Stimulated activated effector memory CD8-positive, alpha-beta T cell treated with anti-CD3 and anti-CD28 coated beads, Interleukin-12 subunit alpha, Interleukin-12 subunit beta, amount 100 ng/mL, for 72 hours (primary cell): ENCODE measurements around the gene HJV.

Experiments
- ATAC-seq: fragments of 150-1000 bp; cut with Tn5 transposase; 2 replicates; pipeline ENCODE4 v1.10.0; 2021
- DNase-seq, 2 donors: peaks; one replicate each; pipeline ENCODE4 v3.0.0; 2021 to 2022; ENCODE audit warnings: low spot score in 2 of 2
- H3K27ac Mint-ChIP-seq: one replicate; pipeline ENCODE4 v1.8.0; 2022; ENCODE audit warnings: mild to moderate bottlenecking, mixed read lengths
- H3K36me3 Mint-ChIP-seq: one replicate; pipeline ENCODE4 v1.8.0; 2022; ENCODE audit warnings: mild to moderate bottlenecking, mixed read lengths
- H3K4me1 Mint-ChIP-seq: one replicate; pipeline ENCODE4 v1.8.0; 2022; ENCODE audit warnings: mixed read lengths
- H3K4me3 Mint-ChIP-seq: one replicate; pipeline ENCODE4 v1.8.0; 2022; ENCODE audit warnings: mild to moderate bottlenecking, mixed read lengths
- H3K9me3 Mint-ChIP-seq: one replicate; pipeline ENCODE4 v1.8.0; 2022; ENCODE audit warnings: mixed read lengths

Gene HJV

DNA sequence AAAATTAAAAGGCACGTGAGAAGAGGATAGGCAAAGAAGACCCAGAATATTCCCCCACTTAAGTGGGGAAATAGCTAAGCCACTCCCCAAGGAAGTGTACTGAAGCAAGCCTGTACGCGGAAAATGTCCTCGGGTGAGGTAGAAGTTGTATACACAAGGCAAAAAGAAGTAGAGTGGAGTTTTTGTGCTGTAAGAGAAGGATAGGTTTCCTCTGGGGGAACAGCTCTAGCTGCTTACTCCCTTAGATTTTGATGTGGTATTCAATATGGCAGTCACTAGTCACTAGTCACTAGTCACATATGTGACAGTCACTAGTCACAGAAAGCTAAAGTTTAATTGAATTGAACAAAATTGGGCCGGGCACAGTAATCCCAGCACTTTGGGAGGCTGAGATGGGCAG lies 32.8 kb downstream of the HJV start:
- H3K36me3 Mint-ChIP-seq = peaks cover 28% of the 10 kb centered on the region
- peak overlapping the region; percentile 71 for H3K27ac Mint-ChIP-seq
- H3K4me1 Mint-ChIP-seq = peaks cover 62% of the 10 kb centered on the region
- peaks cover 3% of the 10 kb centered on the region for H3K9me3 Mint-ChIP-seq
- DNase-seq (no peak), ATAC-seq (no peak)
- H3K4me3 Mint-ChIP-seq = no peak overlapping the region

DNA sequence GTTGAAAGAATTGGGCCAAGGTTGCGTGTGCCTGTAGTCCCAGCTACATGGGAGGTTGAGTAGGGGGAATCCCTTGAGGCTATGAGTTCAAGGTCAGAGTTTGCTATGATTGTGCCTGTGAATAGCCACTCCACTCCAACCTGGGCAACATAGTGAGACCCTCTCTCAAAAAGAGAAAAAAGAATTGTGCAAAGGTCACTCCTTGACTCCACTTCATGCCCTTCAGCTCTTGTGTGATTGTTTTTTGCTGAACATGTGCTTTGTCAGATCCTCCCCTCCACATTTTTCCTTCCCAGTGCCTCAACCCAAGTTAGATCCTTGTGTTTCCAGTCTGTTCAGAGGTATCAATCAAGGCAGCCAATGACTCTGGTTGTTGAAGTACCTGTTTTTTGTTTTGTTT lies 33.6 kb downstream of the HJV start:
- no peak for DNase-seq
- no peak for ATAC-seq
- H3K4me1 Mint-ChIP-seq = peaks cover 62% of the 10 kb centered on the region
- H3K36me3 Mint-ChIP-seq = peaks cover 20% of the 10 kb centered on the region
- H3K9me3 Mint-ChIP-seq = peaks cover 3% of the 10 kb centered on the region
- H3K27ac Mint-ChIP-seq = peak overlapping the region; percentile 71
- no peak overlapping the region for H3K4me3 Mint-ChIP-seq

DNA sequence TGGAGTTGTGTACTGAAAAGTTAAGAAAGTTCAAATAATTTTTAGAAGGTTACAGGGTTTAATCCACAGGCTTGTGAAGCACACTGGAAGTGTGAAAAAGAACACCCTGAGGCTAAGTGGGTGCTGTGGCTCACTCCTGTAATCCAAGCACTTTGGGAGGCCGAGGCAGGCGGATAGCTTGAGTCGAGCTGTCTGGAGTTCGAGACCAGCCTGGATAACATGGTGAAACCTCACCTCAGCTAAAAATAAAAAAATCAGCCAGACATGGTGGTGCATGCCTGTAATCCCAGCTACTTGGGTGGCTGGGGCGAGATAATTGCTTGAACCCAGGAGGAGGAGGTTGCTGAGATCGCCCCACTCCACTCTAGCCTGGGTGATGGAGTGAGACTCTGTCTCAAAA lies 35.0 kb downstream of the HJV start:
- DNase-seq (no peak), ATAC-seq (no peak)
- Mint-ChIP-seq H3K36me3 (peaks cover 6% of the 10 kb centered on the region), H3K4me1 (peaks cover 62% of the 10 kb centered on the region), H3K9me3 (peaks cover 3% of the 10 kb centered on the region), H3K4me3 (no peak overlapping the region), H3K27ac (no peak overlapping the region)

DNA sequence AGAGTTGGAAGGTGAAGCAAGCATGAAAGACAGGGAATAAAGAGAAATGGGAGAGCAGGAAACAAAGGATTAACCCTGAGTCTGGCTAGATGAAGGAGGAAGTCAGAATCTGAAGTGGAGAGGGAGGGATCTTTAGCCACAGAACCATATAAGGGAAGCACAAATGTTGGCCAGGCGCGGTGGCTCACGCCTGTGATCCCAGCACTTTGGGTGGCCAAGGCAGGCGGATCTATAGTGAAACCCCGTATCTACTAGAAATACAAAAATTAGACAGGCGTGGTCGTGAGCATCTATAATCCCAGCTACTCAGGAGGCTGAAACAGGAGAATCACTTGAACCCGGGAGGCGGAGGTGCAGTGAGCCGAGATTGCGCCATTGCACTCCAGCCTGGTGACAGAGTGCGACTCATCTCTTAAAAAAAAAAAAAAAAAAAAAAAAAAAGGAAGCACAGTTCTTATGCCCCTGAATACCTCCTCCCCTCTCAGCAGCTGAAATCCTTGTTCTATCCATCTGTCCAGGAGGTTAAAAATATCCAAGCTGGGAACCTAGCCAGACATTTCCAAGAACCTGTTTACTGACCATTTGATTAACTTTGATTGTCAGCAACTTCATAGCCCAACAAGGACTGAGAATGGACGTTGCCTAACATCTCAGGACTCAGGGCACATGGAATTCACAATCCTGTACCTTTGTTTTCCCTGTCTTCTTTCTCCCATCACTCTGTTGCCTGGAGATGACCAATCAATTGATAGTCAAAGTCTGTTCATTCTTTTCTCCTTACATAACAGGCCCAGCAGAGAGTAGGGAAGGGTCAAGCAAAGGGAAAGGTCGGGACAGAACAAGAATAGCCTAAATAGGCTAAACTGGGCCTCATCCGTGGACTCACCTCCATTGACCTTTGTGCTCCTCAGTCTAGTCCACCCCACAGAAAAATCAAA lies 35.8 kb downstream of the HJV start:
- DNase-seq (no peak), ATAC-seq (no peak)
- H3K9me3 Mint-ChIP-seq = peaks cover 3% of the 10 kb centered on the region
- no peak overlapping the region for H3K27ac Mint-ChIP-seq
- peak overlapping the region; percentile 49 for H3K4me3 Mint-ChIP-seq
- no peaks in the 10 kb centered on the region for H3K36me3 Mint-ChIP-seq
- peaks cover 61% of the 10 kb centered on the region for H3K4me1 Mint-ChIP-seq

DNA sequence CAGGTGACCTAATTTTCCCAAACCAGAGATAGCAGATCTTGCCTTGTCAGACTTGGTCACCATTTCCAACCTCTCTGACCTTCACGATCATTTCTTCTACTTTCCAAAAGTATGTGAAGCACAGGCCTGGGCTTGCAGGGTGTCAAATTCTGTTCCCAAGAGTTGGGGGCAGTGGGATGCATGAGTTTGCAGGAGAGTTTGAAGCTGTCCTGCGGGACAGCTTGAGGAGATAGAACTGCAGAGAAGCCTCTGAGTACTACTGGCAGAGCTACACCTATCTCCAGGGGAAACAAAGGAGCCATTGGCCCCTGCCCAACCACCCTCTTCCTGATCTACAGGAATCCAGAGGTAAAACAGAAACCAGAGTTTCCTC lies 36.4 kb downstream of the HJV start:
- DNase-seq (no peak), ATAC-seq (no peak)
- Mint-ChIP-seq H3K9me3 (peaks cover 3% of the 10 kb centered on the region), H3K36me3 (no peaks in the 10 kb centered on the region), H3K27ac (no peak overlapping the region), H3K4me1 (peaks cover 61% of the 10 kb centered on the region), H3K4me3 (peak overlapping the region; percentile 49)

DNA sequence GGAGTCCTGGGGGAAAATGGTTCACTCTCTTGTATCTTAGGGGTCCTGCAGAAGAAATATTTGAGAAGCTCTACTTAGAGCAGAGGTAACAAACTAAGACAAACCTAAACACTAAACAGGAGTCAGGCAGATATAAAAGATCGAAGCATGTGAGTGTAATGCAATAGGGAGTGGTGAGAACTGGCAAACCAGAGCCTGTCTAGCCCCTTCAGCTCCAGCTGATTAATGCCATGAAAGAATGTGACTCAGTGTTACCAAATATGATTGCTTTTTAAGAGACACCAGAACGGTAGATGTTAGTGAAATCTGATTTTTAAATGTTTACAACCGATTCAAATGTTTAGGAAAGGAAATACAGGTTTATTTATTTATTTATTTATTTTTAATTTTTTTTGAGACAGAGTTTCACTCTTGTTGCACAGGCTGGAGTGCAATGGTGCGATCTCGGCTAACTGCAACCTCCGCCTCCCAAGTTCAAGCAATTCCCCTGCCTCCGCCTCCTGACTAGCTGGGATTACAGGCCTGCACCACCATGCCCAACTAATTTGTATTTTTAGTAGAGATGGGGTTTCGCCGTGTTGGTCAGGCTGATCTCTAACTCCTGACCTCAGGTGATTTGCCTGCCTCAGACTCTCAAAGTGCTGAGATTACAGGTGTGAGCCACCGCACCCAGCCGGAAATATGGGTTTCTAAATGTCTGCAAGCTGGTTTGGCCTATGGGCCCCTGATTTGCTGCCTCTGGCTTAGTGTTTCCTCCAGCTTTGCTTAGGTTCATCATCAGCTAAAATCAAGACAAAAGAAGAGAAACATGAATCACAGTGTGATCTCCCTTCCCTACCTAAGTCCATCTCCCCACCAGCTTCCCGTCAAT lies 37.3 kb downstream of the HJV start:
- Mint-ChIP-seq H3K4me1 (peaks cover 61% of the 10 kb centered on the region), H3K27ac (no peak overlapping the region), H3K9me3 (peaks cover 3% of the 10 kb centered on the region), H3K4me3 (peak overlapping the region; percentile 49), H3K36me3 (no peaks in the 10 kb centered on the region)
- no peak for DNase-seq
- ATAC-seq = peak; percentile 52

DNA sequence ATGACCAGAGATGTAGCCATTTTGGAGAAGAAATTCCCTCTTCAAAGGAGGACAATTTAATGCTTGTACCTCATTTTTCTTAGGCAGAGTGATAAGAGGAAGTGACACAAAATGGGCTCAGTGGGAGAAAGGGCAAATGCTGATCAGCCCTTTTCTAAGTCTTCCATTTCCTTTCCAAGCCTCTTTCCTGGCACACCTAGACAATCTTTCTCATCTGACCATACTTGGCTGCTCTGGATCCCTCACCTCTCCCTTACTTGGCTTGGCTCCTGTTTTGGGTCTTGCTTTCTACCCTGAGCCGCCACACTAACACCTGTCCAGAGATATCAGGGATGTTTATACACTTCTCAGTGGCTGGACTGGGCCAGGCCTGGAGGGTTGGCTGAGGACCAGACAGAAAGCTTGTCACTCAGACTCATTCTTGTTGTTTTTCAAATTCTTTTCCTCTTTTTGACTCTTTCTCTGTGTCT lies 38.3 kb downstream of the HJV start:
- no peaks in the 10 kb centered on the region for H3K36me3 Mint-ChIP-seq
- no peak overlapping the region for H3K27ac Mint-ChIP-seq
- H3K9me3 Mint-ChIP-seq = no peaks in the 10 kb centered on the region
- DNase-seq = no peak
- no peak overlapping the region for H3K4me3 Mint-ChIP-seq
- peaks cover 61% of the 10 kb centered on the region for H3K4me1 Mint-ChIP-seq
- ATAC-seq = no peak

DNA sequence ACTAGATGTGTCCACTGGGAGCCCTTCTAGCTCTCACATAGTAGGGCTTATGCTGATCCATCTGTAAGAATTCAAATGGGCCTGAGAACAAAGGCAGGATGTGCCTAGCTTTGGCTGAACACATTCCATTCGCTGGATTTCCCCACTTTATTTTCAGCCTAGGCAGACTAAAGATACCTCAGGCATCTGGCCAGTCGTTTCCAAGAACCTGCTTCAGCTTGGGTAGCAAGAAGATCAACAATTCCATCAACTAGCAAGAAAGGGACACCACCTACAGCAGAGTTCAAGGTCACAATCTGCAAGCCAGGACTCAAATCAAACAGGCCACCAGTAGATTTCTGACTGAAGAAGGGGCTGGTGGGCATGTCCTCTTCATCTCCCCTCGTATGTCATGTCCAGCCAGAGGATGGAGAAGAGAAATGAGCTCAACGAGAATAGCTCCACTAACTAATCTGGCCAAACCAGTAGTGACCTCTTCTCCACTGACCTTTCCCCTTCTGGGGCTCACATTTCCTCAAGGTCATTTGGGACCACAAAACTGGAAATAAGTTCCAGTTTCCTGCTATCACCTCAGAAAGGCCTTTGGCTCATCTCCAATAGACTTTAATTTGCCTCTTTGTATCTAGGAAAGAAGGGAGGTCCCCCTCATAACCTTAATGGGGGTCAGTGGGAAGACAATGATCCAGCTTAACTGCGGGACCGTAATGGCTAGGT lies 39.4 kb downstream of the HJV start:
- ATAC-seq = no peak
- no peak for DNase-seq
- Mint-ChIP-seq H3K36me3 (peaks cover 10% of the 10 kb centered on the region), H3K4me3 (no peak overlapping the region), H3K4me1 (peaks cover 53% of the 10 kb centered on the region), H3K9me3 (no peaks in the 10 kb centered on the region), H3K27ac (no peak overlapping the region)

DNA sequence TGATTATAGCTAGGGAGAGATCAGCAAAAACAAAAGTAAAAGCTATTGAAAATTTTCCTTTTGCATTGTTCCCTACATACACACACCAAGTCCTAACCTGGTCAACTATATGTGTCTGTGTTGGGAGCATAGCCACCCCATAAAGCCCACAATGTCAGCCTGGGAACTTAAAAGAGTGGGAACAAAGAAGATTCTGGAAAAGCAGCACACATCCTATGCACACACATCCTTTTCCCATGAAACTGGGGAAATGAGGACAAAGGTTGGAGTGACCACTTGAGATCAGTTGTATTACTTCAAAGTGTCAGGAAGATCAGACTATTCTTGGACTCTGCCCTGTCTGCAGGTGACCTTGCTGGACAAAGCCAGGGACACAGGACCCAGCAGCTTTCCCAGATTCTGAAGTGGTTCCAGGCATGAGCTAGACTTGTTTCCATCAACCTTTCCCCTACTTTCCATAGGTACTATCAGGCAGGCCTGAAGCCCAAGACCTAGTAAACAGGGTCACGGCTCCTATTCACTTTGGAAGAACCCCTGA lies 41.0 kb downstream of the HJV start:
- no peak overlapping the region for H3K27ac Mint-ChIP-seq
- H3K4me1 Mint-ChIP-seq = peaks cover 44% of the 10 kb centered on the region

DNA sequence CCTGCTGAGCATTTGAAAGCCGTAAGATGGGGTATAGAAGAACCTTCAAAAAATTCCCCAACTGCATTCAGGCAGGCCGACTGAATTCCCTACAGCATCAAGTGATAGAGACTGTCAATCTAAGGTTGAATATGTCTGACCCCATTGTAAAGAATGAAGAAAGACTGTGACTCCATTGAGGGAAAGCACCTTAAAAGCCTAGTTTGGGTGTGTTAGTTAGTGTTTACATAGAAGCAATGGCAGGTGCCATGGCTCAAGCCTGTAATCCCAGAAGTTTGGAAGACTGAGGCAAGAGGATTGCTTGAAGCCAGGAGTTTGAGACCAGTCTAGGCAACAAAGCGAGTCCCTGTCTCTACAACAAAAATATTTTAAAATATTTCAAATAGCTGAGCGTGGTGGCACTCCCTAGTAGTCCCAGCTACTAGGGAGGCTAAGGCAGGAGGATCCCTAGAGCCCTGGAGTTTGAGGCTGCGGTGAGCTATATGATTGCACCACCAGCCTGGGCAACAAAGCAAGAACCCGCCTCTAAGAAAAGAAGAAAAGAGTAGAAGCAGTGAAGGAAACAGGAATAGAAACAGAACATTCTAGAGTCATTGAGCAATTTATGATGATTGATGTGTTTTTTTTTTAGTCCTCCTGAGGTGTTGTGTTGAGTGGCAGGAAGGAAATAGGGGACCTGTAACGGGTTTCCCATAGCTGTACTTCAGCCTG lies 41.6 kb downstream of the HJV start:
- Mint-ChIP-seq H3K4me3 (no peak overlapping the region), H3K36me3 (peaks cover 10% of the 10 kb centered on the region), H3K9me3 (no peaks in the 10 kb centered on the region), H3K4me1 (peaks cover 38% of the 10 kb centered on the region), H3K27ac (no peak overlapping the region)
- ATAC-seq (no peak), DNase-seq (no peak)

More for the DNA sequence above, 41.0 kb downstream of the HJV start:
- H3K36me3 Mint-ChIP-seq = peaks cover 10% of the 10 kb centered on the region
- H3K9me3 Mint-ChIP-seq = no peaks in the 10 kb centered on the region
- ATAC-seq (no peak), DNase-seq (no peak)
- no peak overlapping the region for H3K4me3 Mint-ChIP-seq

DNA sequence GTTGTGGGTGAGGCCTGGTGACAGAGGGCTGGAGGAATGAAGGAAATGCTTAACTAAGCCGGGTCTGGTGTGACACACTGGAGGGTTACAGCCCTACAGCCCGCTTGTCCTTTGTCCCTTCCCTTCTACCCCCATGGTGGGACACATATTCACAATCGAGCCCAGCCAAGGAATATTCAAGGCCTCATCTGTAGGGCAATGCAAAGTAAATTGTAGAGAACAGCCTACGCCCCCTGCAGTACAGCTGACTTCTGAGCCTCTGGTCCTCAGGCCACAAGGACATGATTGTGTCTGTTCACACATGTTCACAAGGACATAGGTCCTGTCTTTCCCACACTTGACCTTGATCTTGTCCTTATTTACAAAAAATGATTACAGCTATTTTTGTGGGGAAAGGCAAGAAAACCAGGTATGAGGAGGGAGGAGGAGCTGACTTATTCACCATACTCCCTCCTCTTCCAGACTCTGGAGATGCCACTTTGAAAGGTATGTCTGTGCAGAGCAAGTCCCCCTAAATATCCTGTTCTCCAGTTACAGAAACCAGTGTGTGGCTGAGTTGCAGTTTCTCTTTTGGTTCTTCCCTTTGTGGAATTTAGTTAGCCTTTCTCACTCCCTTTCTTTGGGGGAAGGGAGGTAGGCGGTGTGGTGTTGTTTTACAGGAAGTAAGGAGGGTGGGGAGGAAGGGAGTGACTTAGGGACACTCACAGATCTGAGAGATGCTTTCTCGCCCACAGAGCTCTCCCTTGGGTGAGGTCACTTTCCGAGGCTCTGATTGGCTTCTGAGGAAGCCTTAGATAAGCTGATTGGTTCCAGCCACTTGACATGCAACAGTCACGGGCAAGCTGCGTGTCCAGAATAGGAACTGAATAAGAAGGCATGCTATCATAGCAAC lies 42.4 kb downstream of the HJV start:
- Mint-ChIP-seq H3K4me1 (peaks cover 30% of the 10 kb centered on the region), H3K4me3 (no peak overlapping the region), H3K9me3 (no peaks in the 10 kb centered on the region), H3K36me3 (peaks cover 10% of the 10 kb centered on the region), H3K27ac (no peak overlapping the region)
- peak; percentile 96 for ATAC-seq
- peak; percentile 55 to 89 for DNase-seq

DNA sequence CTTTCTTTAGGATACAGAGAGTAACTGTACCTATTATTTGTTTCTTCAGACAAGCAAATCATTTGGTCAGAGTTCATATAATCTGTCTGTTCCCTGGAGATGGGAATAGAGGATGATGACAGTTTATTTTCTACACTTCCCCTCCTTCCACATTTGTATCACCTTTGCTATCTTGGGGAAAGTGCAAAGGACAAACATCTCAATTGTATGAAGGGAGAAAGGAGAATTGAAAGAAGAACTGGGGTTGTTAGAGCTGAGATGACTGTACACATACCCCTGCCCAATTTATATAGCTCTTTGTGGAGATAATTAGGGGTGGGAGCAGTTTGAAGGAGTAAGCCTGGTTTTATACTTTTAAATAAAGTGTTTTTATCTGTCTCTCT lies 43.1 kb downstream of the HJV start:
- Mint-ChIP-seq H3K4me1 (peaks cover 24% of the 10 kb centered on the region), H3K4me3 (no peak overlapping the region), H3K27ac (no peak overlapping the region), H3K9me3 (no peaks in the 10 kb centered on the region), H3K36me3 (peaks cover 10% of the 10 kb centered on the region)
- no peak for DNase-seq
- ATAC-seq = no peak

DNA sequence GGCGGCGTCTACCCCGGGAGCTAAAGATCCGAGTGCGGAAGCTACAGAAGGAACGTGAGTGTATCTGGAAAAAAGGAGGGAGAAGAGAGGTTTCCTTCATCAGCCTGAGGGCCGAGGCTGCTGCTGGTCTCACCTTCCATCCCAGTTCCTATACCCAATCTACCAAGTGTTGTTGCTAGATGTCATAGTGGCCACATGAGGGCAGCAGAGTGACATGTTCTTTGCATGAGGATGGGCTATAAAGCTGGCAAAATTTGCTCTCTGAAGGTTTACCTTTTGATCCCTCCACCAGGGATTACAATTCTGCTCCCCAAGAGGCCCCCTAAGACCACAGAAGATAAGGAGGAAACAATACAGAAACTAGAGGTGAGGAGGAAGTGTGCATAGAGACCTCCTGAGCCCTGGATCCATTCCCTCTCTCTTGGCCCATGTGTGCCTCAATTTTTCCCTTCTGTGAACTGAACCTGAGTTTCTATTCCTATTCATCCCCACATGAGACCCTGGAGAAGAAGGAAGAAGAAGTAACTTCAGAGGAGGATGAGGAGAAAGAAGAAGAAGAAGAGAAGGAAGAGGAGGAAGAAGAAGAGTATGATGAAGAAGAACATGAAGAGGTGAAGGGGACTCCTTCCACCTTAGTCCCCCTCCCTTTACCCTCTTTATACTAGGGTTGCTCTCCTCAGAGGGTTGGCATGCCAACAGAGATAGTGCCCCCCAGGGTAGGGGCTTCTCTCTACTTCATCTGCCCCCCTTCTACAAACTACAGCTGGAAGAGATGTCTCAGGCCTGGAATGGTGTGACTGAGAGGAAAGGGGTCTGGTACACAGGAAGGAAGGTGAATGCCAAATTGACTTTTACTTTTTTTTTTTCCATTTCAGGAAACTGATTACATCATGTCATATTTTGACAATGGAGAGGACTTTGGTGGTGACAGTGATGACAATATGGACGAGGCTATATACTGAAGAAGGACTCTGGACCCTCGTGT lies 43.8 kb downstream of the HJV start:
- ATAC-seq (peak; percentile 58), DNase-seq (peak; percentile 56 to 78)
- no peak overlapping the region for H3K4me3 Mint-ChIP-seq
- peaks cover 17% of the 10 kb centered on the region for H3K4me1 Mint-ChIP-seq
- H3K27ac Mint-ChIP-seq = no peak overlapping the region
- H3K9me3 Mint-ChIP-seq = no peaks in the 10 kb centered on the region
- peaks cover 10% of the 10 kb centered on the region for H3K36me3 Mint-ChIP-seq
